GM12865 (cell line): ENCODE measurements around the gene SLC2A11.
"Not testable (repeated sequence)": the region's sequence is repeated elsewhere in the genome, so short reads cannot be mapped to it uniquely, and the experiment has no call there.

ENCODE experiments used
- DNase-seq: peaks from one replicate; pipeline ENCODE4 v3.0.0; 2010; ENCODE audit warnings: low read depth
- H3K4me3 ChIP-seq: 2 replicates; pipeline ENCODE4 v1.5.1; 2011; ENCODE audit warnings: mild to moderate bottlenecking, low read depth, low read length, control low read depth
- CTCF ChIP-seq: IDR thresholded peaks from 2 replicates; pipeline ENCODE4 v1.5.1; 2011; ENCODE audit warnings: low read length, control low read depth, low read depth, inconsistent platforms; ENCODE audit not compliant: insufficient read depth; ENCODE audit errors: missing control alignments

The SLC2A11 gene

GRCh38 chr22:23912293-23912903, 54.7 kb downstream of the SLC2A11 start:
- DNase-seq: no peak
- no peak overlapping the region for H3K4me3 ChIP-seq
- no peak for TF ChIP-seq CTCF

DNA sequence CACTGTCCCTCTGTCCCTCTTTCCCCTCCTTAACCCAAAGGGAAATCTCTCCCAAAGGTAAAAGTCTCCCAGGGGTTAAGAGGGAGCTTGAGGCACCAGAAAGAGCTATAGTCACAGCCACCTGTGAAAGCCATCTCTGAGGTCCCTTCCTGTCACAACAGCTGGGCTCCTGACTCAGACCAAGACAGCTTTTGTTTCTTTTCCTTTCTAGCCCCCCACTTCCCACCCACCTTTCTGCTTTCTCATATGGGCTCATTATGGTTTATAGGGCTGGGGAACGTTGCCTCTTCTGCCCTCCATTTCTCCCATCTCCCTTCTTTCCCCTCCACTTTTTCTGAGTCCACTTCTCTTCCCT, 55.6 kb downstream of the SLC2A11 start:
- DNase-seq: peak; percentile 78
- H3K4me3 ChIP-seq: peak overlapping the region; percentile 88
- TF ChIP-seq CTCF: no peak

- peak; percentile 100 for DNase-seq
- TF ChIP-seq CTCF: no peak
- peak overlapping the region; percentile 88 for H3K4me3 ChIP-seq
Measured at GRCh38 chr22:23913661-23914353, 56.1 kb downstream of the SLC2A11 start.

- no peak overlapping the region for H3K4me3 ChIP-seq
- no peak for TF ChIP-seq CTCF
- DNase-seq: no peak
Measured at GRCh38 chr22:23915290-23915689, 57.6 kb downstream of the SLC2A11 start.

- not testable (repeated sequence) for H3K4me3 ChIP-seq, DNase-seq
Measured at GRCh38 chr22:23920267-23920611, 62.6 kb downstream of the SLC2A11 start.

DNA sequence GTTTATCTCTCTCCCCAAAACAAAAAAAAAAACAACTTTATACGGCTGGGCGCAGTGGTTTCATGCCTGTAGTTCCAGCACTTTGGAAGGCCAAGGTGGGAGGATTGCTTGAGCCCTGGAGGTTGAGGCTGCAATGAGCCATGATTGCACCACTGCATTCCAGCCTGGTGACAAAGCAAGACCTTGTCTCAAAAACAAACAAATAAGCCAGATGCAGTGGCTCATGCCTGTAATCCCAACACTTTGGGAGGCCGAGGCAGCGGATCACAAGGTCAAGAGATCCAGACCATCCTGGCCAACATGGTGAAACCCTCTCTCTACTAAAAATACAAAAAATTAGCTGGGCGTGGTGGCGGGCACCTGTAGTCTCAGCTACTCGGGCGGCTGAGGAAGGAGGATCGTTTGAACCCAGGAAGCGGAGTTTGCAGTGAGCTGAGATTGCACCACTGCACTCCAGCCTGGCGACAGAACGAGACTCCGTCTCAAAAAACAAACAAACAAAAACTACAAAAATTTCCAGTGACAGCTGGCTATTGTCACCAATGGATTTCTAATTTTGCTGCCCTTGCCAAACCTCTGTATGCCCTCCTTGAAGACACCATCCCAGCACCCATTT, 64.0 kb downstream of the SLC2A11 start:
- not testable (repeated sequence) for DNase-seq, H3K4me3 ChIP-seq

DNA sequence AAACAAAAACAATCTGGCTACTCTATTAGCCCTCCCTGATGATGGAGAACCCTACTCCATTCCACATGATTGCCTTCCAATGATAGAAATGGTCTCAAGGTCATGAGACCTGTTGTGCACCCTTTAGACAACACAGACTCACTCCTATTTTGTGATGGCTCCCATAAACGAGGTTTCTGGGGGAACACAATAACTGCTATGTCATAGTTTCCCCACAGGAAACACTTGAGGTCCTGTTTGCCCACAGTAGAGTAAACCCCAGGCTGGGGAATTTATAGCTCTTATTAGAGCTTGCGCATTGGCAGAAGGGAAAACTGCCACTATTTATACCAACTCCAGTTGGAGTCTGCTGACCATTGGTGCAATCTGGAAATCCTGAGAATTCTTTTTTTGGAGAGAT, 65.2 kb downstream of the SLC2A11 start:
- no peak overlapping the region for H3K4me3 ChIP-seq
- no peak for TF ChIP-seq CTCF
- no peak for DNase-seq
